Activated effector memory CD4-positive, alpha-beta T cell treated with anti-CD3 and anti-CD28 coated beads, Interleukin-2, amount 50 U/mL, for 16 hours (primary cell): ENCODE results near the gene MRFAP1L1.
A peak's percentile ranks its signal among the peaks of the same experiment; 100 is the strongest.

Experiments used
- DNase-seq: peaks from one replicate; pipeline ENCODE4 v3.0.0-alpha.2; 2020

MRFAP1L1 gene

DNA sequence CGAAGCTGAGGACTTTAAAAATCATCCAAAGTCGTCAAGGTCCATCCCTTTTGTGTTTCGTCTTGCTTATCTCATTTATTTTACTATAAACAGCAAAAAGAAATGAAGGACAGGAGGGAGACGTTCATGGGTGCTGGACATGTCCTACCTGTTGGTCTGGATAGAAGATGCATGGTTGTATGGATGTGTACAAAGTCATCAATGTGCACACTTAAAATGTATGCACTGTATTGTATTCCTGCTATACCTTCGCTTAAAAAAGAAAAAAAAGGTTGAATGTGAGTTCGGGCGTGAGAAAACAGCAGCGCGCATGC lies 6.0 kb upstream of the MRFAP1L1 start:
- DNase-seq = no peak

DNA sequence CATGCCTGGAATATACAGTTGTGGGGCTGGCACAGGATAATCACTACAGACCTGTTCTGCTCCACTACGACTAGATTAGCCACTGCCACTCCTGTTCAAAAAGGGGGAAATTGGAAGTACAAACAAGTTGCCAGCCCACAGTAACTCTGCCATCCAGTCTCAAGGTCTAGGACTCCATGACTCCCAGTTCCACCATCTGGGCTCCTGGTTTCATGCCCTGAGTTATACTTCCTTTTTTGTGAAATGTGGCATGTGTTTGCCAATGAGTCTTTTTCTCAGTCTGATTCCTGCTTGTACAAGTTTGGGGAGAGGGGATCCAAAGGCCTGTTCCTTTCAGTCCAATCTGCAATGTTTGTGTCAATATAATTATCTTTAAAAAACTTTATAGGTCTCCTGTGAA lies 5.3 kb upstream of the MRFAP1L1 start:
- DNase-seq = no peak

DNA sequence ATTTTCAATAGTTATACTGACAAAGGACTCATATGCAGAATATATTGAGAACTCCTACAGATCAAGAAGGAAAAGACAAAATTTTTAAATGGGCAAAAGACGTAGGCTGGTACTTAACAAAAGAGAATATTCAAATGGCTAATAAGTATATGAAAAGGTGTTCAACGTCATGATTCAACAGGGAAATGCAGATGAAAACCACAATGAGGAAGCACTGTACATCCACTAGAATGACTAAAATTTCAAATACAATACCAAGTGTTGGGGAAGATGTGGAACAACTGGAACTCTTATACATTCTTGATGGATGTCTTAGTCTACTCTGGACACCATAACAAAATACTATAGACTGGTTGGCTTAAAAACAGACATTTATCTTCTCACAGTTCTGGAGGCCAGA lies 1.3 kb upstream of the MRFAP1L1 start:
- DNase-seq = no peak

DNA sequence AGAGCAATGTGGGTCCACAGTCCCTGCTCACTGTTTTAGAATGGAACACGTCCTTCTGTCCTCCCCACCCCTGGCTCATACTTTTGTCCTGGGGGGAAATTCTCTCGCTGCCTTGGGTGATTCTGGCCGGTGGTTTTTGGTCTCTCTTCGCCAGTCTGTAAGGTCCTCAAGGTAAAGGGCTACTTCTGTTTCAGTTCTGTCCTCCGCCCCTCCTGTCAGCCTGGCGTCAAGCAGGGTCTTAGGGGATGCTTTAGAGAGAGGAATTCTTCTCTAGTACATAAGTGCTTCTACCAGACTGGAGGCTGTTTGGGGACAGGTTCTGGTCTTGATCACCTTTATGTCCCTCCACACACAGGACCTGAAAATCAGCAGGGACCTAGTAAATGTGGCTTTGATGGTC lies 617 bp upstream of the MRFAP1L1 start:
- DNase-seq = no peak

DNA sequence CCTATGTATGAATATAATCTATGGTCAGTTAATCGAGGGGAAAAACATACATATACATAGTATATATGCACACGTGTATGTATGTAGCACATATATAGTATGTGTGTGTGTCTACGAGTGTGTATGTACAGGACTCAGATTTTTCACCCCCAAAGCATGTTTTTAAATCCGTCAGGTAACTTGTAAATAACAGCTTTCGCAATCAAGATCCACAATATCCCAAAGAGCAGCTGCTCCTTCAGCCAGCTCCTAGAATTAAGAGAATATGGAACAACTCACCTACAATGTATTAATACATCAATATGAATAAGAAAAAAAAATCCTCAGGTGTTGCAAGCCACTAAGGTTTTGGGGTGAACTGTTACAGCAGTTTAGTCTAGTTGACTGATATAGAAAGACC lies 3.5 kb downstream of the MRFAP1L1 start:
- DNase-seq = no peak

DNA sequence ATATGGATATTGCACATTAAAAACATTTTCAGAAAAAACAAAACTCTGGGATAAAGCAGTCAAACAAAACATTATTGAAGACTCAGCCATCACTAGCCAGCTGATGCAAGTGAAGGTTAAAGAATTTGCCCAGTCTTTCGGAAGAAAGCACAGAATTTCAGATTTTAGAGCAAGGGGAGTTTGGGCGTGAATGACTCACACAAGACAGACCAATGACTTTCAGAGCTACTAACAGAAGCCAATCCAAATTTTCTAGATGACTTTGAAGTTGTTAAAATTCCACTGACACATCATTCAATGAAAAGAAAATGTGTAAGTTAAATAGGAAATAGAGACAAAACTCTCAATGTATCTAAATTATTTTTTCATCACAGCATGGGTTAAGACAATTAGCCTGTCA lies 4.0 kb downstream of the MRFAP1L1 start:
- DNase-seq = no peak

DNA sequence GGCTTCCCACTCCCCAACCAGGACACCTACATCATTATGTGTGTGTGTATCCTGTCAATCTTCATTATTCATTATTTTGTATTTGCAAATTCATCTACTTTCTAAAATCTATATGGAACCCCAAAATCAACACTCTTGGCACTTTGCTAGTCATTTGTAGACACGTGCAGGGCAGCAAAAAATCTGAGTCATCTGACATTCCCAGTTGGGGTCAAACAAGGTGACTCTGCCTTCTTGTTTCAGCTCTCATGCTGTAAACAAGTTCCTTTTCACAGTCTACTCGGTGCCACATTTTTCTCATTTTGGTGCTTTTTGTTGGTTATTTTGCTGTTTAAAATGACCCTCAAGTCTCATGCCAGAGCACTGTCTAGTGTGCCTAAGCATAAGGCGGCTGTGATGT lies 5.9 kb downstream of the MRFAP1L1 start:
- no peak for DNase-seq

DNA sequence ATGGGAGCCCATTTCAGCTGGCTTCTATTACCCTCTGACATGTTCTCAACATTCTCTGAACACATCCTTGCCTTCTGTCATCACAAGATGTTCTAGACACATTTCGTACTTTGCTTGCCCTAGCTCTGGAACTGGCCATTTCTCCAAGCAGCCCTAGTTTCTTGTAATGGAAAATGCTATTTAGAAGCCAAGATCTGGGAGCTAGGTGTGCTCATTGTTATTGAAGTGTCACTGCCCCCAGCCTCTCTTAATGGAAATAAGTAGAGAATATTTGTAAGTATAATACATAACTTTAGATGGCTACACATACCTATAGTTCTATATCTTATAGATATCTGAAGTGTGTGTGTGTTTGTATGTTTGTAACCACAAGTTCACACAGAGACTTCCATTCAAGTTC lies 6.9 kb downstream of the MRFAP1L1 start:
- DNase-seq = no peak

DNA sequence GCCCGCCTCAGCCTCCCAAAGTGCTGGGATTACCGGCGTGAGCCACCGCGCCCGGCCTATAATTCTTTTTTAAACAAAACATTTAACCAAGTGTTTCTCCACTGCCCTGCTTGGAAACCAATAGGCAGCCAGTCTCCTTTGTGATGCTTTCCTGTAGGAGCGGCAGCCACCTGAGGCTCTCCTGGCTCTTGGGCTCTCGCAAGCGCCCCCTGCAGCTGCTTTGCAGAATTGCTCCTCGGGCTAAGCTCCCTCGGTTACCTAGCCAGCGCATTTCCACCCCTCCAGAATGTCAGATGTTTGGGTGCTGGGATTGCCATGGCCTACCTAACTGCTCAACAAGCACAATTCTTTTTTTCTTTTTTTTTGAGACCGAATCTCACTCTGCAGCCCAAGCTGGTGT lies 8.3 kb downstream of the MRFAP1L1 start:
- DNase-seq = peak; percentile 75

DNA sequence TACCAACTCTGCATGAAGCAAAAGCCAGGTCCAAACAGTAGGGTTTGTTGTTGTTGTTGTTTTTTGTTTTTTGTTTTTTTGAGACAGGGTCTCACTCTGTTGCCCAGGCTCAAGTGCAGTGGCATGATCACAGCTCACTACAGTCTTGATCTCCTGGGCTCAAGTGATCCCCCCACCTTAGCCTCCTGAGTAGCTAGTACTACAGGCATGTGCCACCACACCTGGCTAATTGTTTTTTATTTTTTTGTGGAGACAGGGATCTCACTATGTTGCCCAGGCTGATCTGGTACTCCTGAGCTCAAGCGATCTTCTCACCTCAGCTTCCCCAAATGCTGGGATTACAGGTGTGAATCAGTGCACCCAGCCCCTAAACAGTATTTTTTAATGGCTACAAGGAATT lies 9.8 kb downstream of the MRFAP1L1 start:
- DNase-seq = no peak

DNA sequence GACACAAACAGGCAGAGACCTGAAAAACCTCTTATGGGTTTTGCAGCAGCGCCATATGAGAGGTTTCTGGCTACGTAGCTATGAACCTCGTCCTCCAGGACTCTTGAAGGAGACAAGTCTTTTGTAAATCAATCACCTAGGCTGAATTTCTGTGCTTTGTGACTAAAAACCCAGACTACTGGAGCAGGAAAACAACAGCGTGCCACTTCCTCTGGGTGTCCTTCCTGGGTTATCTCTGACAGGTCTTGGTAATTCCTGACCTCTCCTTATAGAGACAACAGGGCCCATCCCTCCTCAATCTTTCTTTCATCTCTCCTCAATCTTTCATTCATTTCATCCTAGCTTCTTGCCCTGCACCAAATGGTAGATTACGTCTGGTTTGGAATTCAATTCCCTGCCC lies 10.3 kb downstream of the MRFAP1L1 start:
- DNase-seq = no peak

DNA sequence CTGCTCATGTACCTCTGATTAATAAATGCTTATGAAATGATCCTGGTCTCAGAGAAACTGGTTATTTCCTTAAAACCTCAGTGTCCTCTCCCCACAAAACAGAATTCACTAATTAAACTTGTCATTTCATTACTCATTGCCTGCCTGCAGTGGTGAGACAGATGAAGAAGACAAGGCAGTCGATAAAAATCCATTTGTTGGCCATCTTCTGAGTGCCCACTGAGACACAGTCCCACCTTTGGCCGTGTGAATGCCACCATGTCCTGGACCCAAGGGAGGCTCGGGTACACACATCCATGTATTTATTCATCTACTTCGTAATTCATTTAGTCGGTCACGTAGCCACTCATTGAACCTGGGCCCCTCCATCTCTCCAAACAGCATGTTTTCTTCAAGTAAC lies 12.5 kb downstream of the MRFAP1L1 start:
- DNase-seq = peak; percentile 37

DNA sequence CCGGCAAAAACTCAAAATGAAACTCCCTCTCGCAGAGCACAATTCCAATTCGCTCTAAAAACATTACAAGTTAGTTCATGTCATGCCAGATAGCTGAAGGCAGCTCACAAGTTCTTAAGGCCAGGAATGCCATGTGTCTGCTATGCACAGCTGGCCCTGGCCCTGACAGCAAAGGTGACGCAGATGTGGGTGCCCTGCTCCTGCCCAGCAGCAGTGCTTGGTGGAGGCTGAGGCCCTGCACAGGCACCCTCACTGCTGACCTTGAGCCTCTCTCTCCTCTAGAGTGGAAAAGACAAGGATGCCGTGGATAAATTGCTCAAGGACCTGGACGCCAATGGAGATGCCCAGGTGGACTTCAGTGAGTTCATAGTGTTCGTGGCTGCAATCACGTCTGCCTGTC lies 13.1 kb downstream of the MRFAP1L1 start:
- peak; percentile 62 for DNase-seq

DNA sequence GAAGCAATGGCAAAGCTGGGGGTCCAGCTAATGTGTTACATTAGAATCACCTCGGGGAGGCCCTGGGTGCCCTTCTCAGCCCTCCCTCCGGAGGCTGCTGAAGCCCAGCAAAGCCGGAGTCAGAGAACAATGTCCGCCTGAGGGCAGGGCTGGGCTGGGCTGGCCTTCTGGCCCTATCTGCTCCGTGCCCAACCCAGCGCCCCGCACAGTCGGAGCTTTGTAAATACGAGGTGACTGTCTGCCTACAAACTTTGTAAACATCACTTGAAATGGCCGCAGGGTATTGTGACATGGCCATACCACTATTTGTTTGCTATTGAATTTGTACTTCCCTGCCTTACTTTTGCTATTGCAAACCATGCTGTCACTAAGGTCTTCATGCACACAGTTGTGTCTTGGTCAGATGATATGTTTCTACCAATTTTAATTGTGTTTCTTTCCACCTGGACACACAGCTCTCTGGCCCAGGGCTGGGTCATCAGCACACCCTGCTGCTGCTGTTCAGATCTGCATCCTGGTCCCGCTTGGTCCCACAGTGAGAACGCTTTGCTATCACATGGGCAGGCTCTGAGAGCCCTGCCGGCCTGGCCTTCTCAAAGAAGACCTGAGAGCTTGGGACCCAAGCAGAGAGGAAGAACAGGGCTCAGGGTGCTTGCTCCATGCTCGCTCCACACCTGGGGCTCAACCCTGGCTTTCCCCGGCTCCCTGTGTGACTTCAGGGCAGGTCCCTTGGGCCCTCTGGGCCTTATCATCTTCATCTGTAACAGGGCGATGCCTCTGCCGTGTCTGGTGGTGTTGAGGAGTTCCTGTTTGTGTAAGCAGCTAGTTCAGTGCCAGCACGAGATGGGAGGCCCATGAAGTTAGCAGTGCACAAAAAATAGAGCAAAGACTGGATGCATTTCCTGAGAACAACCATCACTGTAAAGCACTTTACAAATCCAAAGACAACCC lies 13.7 kb downstream of the MRFAP1L1 start:
- peak; percentile 84 for DNase-seq

DNA sequence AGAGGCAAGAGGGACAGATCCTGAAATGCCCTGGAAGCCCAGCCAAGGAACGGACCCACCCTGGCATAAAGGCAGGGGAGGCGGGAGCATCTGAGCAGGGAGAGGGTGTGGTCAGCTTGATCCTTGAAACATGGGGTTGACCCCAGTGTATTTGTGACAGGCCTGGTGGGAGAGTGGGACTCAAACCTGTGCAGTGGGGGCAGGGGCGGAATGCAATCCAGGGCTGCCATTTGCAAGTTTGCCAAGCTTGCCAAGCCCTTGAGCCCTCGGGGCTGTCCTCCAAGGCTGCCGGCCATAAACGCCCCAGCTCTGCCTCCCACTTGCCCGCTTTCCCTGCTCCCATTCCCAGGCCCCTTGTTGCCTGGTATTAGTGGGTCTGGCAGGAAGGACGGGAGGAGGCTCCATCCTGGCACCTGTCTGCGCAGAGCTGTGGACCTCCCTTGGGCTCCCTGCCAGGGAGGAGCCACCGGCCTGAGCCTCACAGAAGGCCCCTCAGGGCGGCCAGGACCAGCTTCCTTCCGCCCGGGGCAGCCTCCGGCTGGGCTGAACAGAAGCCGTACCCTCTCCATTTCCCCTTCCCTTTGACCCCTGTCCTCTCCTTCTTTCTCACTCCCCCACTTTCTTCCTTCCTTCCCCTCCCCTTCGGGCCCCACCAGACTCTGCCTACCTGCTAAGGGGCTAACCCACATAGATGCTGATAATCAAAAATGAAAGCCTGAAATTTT lies 15.3 kb downstream of the MRFAP1L1 start:
- peak; percentile 71 for DNase-seq

DNA sequence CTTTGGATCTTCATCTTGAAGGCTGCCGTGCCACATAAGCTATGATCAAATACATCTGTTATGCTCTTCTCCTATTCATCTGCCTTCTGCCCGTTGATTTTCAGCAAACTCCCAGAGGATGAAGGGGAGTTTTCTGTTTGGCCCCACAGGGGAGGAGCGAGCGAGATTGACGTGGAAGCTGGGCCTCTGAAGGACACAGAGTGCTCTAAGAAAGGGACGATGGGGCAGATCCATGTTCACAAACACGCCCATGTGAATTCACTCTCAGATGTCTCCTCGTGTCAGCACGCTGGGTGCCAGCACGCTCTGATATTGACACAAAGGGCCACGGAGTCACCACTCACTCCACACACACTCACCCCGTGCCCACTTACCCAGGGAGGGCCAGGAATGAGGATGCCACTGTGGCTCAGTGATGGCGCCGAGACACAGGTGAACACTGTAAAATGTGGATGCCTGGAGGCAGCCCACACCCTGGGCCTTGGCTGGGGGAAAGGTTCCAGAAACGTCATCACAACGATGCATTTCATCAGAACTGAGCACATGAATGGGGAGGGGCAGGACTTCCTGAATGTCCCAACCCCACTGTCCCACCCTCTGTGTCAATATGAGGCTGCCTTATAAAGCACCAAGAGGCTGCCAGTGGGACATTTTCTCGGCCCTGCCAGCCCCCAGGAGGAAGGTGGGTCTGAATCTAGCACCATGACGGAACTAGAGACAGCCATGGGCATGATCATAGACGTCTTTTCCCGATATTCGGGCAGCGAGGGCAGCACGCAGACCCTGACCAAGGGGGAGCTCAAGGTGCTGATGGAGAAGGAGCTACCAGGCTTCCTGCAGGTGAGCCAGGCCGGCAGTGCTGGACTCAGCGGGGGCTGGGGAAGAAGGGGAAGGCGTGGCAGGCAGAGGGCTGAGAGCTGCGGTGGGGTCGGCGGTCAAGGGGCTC lies 16.2 kb downstream of the MRFAP1L1 start, which contains the start of gene S100P:
S100P (plus strand) TSS at position 648 of the 946 bp plus-strand sequence; CDS start at position 703, 55 bp downstream.
- DNase-seq = no peak

DNA sequence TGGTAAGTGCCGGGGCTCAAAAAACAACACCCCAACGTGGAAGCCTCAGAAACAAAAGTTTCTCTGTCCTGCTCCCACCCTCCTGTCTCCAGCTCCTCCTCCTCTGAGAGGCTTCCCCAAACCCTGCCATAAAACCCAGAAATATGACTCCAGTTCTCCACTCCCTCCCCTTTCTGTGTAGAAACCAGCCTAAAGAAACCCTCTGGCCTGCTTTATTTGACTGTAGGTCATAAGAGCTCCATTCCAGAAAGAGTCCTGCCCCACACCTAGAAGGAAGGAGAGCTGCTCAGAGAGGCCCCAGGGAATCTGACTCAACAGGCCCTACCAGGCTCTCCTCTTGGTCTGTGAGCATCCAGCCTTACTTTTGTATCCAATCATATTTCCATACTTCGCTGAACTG lies 16.9 kb downstream of the MRFAP1L1 start:
- no peak for DNase-seq

DNA sequence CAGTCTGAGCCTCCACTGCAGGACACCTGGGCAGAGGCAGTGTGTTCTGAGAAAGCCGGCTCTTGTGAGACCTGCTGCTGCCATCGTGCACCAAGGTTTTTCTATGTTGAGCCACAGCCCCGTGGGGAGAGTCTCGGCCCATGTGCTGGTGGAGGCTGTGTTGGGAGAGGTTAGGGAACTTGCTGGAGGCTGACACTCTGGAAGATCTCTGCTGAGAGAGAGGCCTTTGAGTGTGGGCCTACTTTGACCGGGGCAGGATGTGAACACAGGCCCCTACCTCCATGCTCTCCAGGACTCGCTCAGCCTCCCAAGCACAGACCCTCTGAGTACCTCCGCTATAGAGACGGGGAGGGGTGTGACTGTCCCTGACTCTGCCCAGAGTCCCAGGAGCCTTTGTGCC lies 17.3 kb downstream of the MRFAP1L1 start:
- DNase-seq = no peak

DNA sequence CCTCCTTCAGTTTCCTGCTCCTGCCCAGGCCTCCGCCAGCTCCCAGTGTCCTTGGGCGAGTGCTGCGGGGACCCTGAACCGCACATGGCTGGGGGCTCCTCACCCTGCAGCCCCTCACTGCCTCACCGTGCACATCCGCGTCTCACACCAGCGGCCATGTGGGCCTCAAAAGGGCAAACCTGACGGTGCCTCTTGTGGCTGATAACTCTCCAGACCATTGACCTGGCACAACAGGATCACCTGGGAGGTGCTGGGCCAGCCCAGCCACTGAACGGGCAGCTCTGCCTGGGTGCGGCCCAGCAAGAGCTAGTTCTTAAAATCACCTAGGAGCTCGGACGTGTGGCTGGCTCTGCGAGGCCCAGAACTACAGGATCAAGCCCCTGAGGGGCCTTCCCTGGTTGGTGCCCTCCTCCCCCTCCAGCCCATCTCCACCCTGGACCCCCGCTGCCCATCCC lies 20.1 kb downstream of the MRFAP1L1 start:
- DNase-seq = peak; percentile 65

DNA sequence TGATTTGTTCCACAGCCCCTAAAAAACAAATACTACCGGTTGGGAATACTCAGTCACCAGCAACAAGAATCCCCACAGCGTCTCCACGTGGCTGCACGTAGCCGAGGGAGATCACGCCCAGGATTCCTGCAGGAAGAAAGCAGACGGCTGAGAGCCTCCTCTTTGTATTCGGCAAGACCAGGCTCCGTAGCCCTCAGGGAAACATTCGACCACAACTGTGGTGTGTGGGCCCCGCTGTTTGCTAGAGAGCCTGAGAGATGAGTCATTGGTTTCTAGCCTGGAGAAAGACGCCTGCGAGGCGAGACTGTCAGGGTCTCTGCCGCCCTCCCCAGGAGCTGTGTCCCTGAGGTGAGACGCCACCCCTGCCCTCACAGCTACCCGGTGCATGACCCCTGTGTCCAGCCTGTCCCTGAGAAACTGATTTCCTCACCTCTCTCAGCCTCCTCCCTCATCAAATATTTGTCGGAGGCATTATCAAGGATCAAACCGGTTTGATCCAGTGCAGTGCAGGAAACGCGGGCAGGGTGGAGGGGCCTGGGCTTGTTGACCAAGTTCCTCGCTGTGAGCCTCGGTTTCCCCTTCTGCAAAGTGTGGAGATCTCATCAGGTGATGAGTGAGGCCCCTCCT lies 20.7 kb downstream of the MRFAP1L1 start:
- DNase-seq = peak; percentile 90

DNA sequence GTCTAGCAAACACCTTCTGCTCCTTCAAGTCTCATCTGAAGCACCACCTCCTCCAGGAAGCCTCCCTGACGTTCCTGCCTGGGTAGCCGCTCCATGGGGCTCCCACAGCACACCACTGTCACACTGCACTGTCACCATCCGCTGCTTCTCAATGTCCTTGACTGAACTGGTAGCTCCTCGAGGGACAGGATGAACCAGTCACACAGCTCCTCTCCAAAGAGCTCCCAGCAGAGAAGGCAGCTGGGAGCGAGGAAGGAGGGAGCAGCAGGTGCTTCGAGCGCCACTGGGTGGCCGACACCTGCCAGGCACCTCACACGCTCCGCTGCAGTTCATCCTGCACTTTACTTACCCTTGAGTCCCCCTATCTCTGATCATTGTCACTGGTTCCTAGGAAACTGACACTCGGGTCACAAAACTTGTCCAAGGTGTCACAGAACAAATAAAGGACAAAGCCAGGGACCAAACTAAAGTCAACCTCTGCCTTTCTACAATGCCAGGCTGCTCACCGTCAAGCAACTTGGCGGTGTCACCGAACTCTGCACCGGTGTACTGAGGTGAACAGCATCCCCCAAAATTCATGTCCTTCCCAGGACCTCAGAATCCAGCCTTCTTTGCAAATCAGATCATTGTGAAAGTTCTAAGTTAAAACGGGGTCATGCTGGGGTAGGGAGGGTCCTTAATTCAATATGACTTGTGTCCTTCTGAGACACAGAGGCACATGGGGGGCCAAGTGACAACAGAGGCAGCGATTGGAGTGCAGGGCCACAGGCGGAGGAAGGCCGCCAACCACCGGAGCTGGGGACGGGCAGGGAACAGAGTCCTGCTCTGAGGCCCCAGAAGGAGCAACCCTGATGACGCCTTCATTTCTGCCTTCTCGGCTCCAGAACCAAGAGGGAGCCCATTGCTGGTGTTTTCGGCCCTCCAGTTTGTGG lies 21.5 kb downstream of the MRFAP1L1 start:
- DNase-seq = no peak
